ENCODE data around the gene VSIR.

VSIR gene

GRCh38 chr10:71788954-71789353 lies 15.6 kb upstream of the VSIR start:
- Histone ChIP-seq H3K27me3 (ENCODE audit: control insufficient read depth, insufficient read depth, low read length) (peaks cover 3% of the 10 kb centered on the region), H3K9ac (ENCODE audit: low read length) (no peak overlapping the region), H3K4me1 (ENCODE audit: control insufficient read depth, insufficient read depth, low read length) (no peaks in the 10 kb centered on the region), H3K36me3 (ENCODE audit: control insufficient read depth, insufficient read depth, low read length) (no peaks in the 10 kb centered on the region), H3K4me3 (ENCODE audit: low read length) (no peak overlapping the region), H3K9me3 (ENCODE audit: control insufficient read depth, low read length) (no peaks in the 10 kb centered on the region)

- Histone ChIP-seq H3K27me3 (ENCODE audit: control insufficient read depth, insufficient read depth, low read length) (no peaks in the 10 kb centered on the region), H3K9ac (ENCODE audit: low read length) (no peak overlapping the region), H3K4me3 (ENCODE audit: low read length) (no peak overlapping the region), H3K9me3 (ENCODE audit: control insufficient read depth, low read length) (no peaks in the 10 kb centered on the region), H3K36me3 (ENCODE audit: control insufficient read depth, insufficient read depth, low read length) (no peaks in the 10 kb centered on the region), H3K4me1 (ENCODE audit: control insufficient read depth, insufficient read depth, low read length) (no peaks in the 10 kb centered on the region)
Observed at GRCh38 chr10:71784679-71785272, 11.5 kb upstream of the VSIR start.

GRCh38 chr10:71783917-71784678 lies 10.8 kb upstream of the VSIR start:
- Histone ChIP-seq H3K36me3 (ENCODE audit: control insufficient read depth, insufficient read depth, low read length) (no peaks in the 10 kb centered on the region), H3K4me3 (ENCODE audit: low read length) (no peak overlapping the region), H3K4me1 (ENCODE audit: control insufficient read depth, insufficient read depth, low read length) (no peaks in the 10 kb centered on the region), H3K9me3 (ENCODE audit: control insufficient read depth, low read length) (no peaks in the 10 kb centered on the region), H3K9ac (ENCODE audit: low read length) (no peak overlapping the region), H3K27me3 (ENCODE audit: control insufficient read depth, insufficient read depth, low read length) (no peaks in the 10 kb centered on the region)

GRCh38 chr10:71782917-71783490 lies 9.7 kb upstream of the VSIR start:
- Histone ChIP-seq H3K9ac (ENCODE audit: low read length) (no peak overlapping the region), H3K36me3 (ENCODE audit: control insufficient read depth, insufficient read depth, low read length) (no peaks in the 10 kb centered on the region), H3K4me3 (ENCODE audit: low read length) (no peak overlapping the region), H3K4me1 (ENCODE audit: control insufficient read depth, insufficient read depth, low read length) (no peaks in the 10 kb centered on the region), H3K27me3 (ENCODE audit: control insufficient read depth, insufficient read depth, low read length) (no peaks in the 10 kb centered on the region), H3K9me3 (ENCODE audit: control insufficient read depth, low read length) (no peaks in the 10 kb centered on the region)

- Histone ChIP-seq H3K27me3 (ENCODE audit: control insufficient read depth, insufficient read depth, low read length) (no peaks in the 10 kb centered on the region), H3K9me3 (ENCODE audit: control insufficient read depth, low read length) (no peaks in the 10 kb centered on the region), H3K4me3 (ENCODE audit: low read length) (no peak overlapping the region), H3K4me1 (ENCODE audit: control insufficient read depth, insufficient read depth, low read length) (no peaks in the 10 kb centered on the region), H3K9ac (ENCODE audit: low read length) (no peak overlapping the region), H3K36me3 (ENCODE audit: control insufficient read depth, insufficient read depth, low read length) (no peaks in the 10 kb centered on the region)
Observed at GRCh38 chr10:71782221-71782916, 9.0 kb upstream of the VSIR start.

- Histone ChIP-seq H3K4me1 (ENCODE audit: control insufficient read depth, insufficient read depth, low read length) (peaks cover 8% of the 10 kb centered on the region), H3K4me3 (ENCODE audit: low read length) (no peak overlapping the region), H3K9me3 (ENCODE audit: control insufficient read depth, low read length) (no peaks in the 10 kb centered on the region)
Observed at GRCh38 chr10:71780719-71781118, 7.4 kb upstream of the VSIR start.

GRCh38 chr10:71780156-71780555 lies 6.8 kb upstream of the VSIR start:
- Histone ChIP-seq H3K36me3 (ENCODE audit: control insufficient read depth, insufficient read depth, low read length) (no peaks in the 10 kb centered on the region), H3K9me3 (ENCODE audit: control insufficient read depth, low read length) (no peaks in the 10 kb centered on the region), H3K27me3 (ENCODE audit: control insufficient read depth, insufficient read depth, low read length) (no peaks in the 10 kb centered on the region), H3K4me3 (ENCODE audit: low read length) (no peak overlapping the region), H3K9ac (ENCODE audit: low read length) (no peak overlapping the region), H3K4me1 (ENCODE audit: control insufficient read depth, insufficient read depth, low read length) (peaks cover 8% of the 10 kb centered on the region)

More at GRCh38 chr10:71780719-71781118, 7.4 kb upstream of the VSIR start:
- Histone ChIP-seq H3K36me3 (ENCODE audit: control insufficient read depth, insufficient read depth, low read length) (no peaks in the 10 kb centered on the region), H3K9ac (ENCODE audit: low read length) (no peak overlapping the region), H3K27me3 (ENCODE audit: control insufficient read depth, insufficient read depth, low read length) (no peaks in the 10 kb centered on the region)

- Histone ChIP-seq H3K4me3 (ENCODE audit: low read length) (no peak overlapping the region), H3K27me3 (ENCODE audit: control insufficient read depth, insufficient read depth, low read length) (no peaks in the 10 kb centered on the region), H3K36me3 (ENCODE audit: control insufficient read depth, insufficient read depth, low read length) (no peaks in the 10 kb centered on the region), H3K4me1 (ENCODE audit: control insufficient read depth, insufficient read depth, low read length) (peaks cover 11% of the 10 kb centered on the region), H3K9ac (ENCODE audit: low read length) (no peak overlapping the region), H3K9me3 (ENCODE audit: control insufficient read depth, low read length) (no peaks in the 10 kb centered on the region)
Observed at GRCh38 chr10:71779641-71780040, 6.3 kb upstream of the VSIR start.

- Histone ChIP-seq H3K9ac (ENCODE audit: low read length) (no peak overlapping the region), H3K4me1 (ENCODE audit: control insufficient read depth, insufficient read depth, low read length) (peaks cover 23% of the 10 kb centered on the region), H3K27me3 (ENCODE audit: control insufficient read depth, insufficient read depth, low read length) (no peaks in the 10 kb centered on the region), H3K9me3 (ENCODE audit: control insufficient read depth, low read length) (no peaks in the 10 kb centered on the region), H3K4me3 (ENCODE audit: low read length) (no peak overlapping the region), H3K36me3 (ENCODE audit: control insufficient read depth, insufficient read depth, low read length) (no peaks in the 10 kb centered on the region)
Observed at GRCh38 chr10:71778071-71778825, 4.9 kb upstream of the VSIR start.

GRCh38 chr10:71777213-71777985 lies 4.1 kb upstream of the VSIR start:
- H3K4me1 ChIP-seq (ENCODE audit: control insufficient read depth, insufficient read depth, low read length) = peaks cover 30% of the 10 kb centered on the region
- H3K4me3 ChIP-seq (ENCODE audit: low read length) = no peak overlapping the region
- no peak overlapping the region for H3K9ac ChIP-seq (ENCODE audit: low read length)
- no peaks in the 10 kb centered on the region for H3K27me3 ChIP-seq (ENCODE audit: control insufficient read depth, insufficient read depth, low read length)
- H3K36me3 ChIP-seq (ENCODE audit: control insufficient read depth, insufficient read depth, low read length) = no peaks in the 10 kb centered on the region
- H3K9me3 ChIP-seq (ENCODE audit: control insufficient read depth, low read length) = no peaks in the 10 kb centered on the region

- Histone ChIP-seq H3K36me3 (ENCODE audit: control insufficient read depth, insufficient read depth, low read length) (no peaks in the 10 kb centered on the region), H3K4me3 (ENCODE audit: low read length) (no peak overlapping the region), H3K27me3 (ENCODE audit: control insufficient read depth, insufficient read depth, low read length) (no peaks in the 10 kb centered on the region), H3K9me3 (ENCODE audit: control insufficient read depth, low read length) (no peaks in the 10 kb centered on the region), H3K4me1 (ENCODE audit: control insufficient read depth, insufficient read depth, low read length) (peaks cover 39% of the 10 kb centered on the region), H3K9ac (ENCODE audit: low read length) (no peak overlapping the region)
Observed at GRCh38 chr10:71776481-71776925, 3.2 kb upstream of the VSIR start.
